ENCODE measurements around the gene AIFM3.
A peak's percentile ranks its signal among the peaks of the same experiment; 100 is the strongest.

The AIFM3 gene

GRCh38 chr22:20975541-20976290 lies 8.7 kb downstream of the AIFM3 start:
- no peak for DNase-seq (ENCODE audit: low read depth in 2 of 2)

DNA sequence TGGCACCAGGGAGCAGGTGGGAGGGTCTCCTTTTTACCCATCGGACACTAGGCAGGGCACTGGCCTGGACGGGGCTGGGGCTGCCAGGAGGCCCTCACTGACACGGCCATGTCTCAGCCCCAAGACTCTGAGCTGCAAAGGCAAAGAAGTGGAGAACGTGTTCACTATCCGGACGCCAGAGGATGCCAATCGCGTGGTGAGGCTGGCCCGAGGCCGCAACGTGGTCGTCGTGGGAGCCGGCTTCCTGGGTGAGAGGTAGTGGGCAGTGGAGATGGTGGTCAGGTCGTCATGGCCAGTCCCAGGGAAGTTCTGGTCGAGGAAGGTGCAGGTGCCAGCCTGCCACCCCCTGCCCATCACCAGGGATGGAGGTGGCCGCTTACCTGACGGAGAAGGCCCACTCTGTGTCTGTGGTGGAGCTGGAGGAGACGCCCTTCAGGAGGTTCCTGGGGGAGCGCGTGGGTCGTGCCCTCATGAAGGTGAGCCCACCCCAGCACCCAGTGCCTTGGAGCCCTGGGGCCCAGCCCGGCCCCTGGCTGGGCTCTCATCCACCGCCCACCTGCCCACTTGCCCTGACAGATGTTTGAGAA lies 9.3 kb downstream of the AIFM3 start:
- no peak for DNase-seq (ENCODE audit: low read depth in 2 of 2)

GRCh38 chr22:20977019-20977418 lies 10.0 kb downstream of the AIFM3 start:
- no peak for DNase-seq (ENCODE audit: low read depth in 2 of 2)

DNA sequence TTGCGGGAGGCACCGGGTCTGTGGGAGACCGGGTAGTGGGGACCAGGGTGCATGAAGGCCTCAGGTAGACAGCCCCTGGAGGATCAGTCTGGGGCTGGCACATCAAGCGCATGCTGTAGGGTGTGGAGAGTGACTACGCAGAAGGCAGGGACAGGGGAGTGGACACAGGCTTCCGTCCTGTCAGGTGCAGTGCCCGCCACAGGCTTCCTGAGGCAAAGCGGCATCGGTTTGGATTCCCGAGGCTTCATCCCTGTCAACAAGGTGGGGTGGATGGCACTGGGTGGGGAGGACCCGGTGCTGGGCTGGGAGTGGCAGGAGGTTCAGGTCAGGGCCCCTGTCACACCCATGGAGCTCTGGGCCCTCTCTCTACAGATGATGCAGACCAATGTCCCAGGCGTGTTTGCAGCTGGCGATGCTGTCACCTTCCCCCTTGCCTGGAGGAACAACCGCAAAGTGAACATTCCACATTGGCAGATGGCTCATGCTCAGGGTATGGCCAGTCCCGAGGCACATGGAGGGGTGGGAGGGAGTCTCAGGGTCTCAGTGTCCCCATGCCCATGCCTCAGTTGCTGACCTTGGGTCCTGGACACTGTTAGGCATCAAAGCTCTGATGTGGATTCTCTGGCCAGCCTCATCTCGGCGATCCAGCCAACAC lies 10.6 kb downstream of the AIFM3 start:
- no peak for DNase-seq (ENCODE audit: low read depth in 2 of 2)

DNA sequence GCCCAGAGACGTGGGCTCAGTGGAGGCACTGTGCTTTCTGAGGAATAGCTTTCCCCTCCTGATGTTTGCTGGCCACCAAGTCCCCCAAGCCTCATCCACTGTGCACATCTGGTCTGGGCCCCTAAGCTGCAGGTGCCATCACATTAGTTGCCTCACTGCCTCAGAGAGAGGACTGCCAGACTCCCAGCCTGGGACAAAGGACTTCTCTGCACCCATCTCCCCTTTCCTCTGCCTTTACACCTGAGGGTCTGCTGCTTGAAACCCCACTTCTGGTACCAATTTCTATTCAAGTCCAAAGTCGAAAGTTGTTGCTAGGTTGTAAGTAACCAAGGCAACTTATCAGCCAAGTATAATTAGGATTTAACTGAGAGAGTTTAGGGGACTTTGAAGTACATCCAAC lies 11.4 kb downstream of the AIFM3 start:
- DNase-seq (ENCODE audit: low read depth in 2 of 2), result no peak

GRCh38 chr22:20979243-20979809 lies 12.3 kb downstream of the AIFM3 start:
- peak; percentile 43 to 55 for DNase-seq (ENCODE audit: low read depth in 2 of 2)

GRCh38 chr22:20979940-20980453 lies 12.9 kb downstream of the AIFM3 start:
- no peak for DNase-seq (ENCODE audit: low read depth in 2 of 2)

- no peak for DNase-seq (ENCODE audit: low read depth in 2 of 2)
Observed at GRCh38 chr22:20980523-20980922, 13.5 kb downstream of the AIFM3 start.

GRCh38 chr22:20980938-20981722 lies 14.1 kb downstream of the AIFM3 start:
- no peak for DNase-seq (ENCODE audit: low read depth in 2 of 2)

GRCh38 chr22:20981787-20982562 lies 14.9 kb downstream of the AIFM3 start, which contains the start of gene LZTR1:
LZTR1 (plus strand) TSS chr22:20982297; CDS start chr22:20982372, 75 bp downstream.
- peak; percentile 60 to 62 for DNase-seq (ENCODE audit: low read depth in 2 of 2)

DNA sequence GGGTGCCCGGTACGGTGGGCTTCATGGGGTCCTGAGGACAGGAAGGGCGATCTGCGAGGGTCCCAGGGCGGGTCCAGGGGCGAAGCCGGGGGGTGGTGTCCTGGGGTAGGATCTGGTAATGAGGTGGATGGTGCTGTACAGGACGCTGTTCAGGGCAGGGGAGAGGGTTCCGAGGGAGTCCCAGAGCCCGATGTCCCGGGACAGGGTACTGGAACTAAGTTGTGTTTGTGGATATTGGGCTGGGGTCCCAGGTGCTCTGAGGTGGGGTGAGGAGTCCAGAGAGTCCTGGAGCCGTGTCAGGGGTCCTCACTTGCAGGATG lies 15.5 kb downstream of the AIFM3 start:
- no peak for DNase-seq (ENCODE audit: low read depth in 2 of 2)

GRCh38 chr22:20983081-20983771 lies 16.2 kb downstream of the AIFM3 start:
- no peak for DNase-seq (ENCODE audit: low read depth in 2 of 2)

- DNase-seq (ENCODE audit: low read depth in 2 of 2), result no peak
Observed at GRCh38 chr22:20985720-20986119, 18.7 kb downstream of the AIFM3 start.

- DNase-seq (ENCODE audit: low read depth in 2 of 2), result no peak
Observed at GRCh38 chr22:20986365-20986764, 19.3 kb downstream of the AIFM3 start.

DNA sequence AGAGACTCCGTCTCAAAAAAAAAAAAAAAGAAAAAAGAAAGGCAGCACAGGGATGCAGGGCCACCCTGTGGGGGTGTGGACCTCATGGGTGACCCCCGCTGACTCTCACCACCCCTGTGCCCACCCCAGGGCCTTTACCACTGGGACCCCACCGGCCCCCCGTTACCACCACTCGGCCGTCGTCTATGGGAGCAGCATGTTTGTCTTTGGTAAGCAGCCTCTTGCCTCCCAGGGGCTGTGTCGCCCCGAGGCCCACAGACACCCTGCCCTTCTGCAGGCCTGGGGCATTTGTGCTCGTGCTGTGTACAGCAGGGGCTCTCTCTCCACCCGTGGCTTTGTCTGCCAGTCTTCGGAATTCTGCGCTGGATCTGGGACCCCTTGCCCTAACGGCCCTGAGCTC lies 20.3 kb downstream of the AIFM3 start:
- DNase-seq (ENCODE audit: low read depth in 2 of 2), result no peak

DNA sequence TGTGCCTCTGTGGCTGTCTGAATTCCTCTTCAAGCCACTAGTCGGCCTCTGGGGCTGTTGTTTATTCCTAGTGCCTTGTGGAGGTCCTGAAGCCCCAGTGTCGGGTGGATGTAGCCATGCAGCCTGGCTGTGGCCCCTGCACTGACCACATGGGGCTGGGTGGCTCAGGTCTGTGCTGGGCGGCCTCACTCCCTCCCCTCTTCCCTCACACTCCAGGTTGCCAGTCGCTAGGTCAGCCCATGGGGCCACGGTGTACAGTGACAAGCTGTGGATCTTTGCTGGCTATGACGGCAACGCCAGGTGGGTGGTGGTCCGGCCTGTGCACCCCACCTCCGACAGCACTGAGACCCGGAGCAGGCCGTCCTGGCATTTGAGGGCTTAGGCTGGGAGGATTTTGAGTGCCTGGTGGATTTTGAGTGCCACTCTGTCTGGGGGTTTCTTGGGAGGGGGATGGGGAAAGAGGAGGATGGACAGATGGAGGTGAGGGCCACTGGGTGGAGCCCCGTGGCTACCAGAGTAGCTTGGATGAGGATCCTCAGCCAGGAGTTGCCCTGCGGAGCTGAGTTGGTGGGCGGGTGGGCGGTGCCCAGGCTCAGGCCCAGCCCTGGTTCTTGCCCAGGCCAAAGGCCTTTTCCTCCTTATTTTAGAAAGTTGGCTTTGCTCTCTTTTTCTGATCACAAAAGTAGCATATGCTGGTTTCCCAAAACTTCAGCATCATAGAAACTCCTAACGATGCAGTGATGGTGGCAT lies 21.7 kb downstream of the AIFM3 start:
- DNase-seq (ENCODE audit: low read depth in 2 of 2), result no peak

DNA sequence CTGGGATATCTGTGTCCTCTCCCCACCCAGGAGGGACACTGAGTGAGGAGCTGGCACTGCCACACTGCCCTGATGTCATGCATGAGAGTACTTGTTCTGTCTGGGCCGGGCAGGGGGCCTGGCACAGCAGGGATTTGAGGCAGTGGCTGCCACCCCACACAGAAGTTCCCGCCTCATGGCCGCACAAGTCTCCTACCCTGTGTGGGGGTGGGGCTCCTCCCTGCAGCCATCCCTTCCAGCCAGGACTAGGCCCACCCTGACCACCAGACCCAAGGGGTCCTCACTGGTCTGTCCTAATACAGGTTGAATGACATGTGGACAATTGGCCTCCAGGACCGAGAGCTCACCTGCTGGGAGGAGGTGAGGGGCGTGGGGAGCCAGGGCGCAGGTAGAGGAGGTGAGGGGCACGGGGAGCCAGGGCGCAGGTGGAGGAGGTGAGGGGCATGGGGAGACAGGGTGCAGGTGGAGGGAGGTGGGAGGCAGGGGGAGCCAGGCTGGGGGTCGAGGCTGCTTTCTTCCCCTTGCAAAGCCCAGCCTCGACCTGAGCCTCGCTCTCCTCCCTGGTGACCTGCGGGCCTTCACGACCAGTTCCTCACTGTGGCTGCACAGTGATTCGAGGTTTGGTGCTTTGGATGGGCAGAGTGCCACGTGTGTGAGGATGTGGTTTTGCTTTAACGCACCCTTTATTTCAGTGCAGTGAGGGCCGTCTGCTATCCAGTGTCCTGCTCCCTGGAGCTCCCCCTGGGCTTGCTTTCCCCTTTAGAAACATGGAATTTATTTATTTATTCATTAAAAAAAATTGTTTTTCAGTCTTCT lies 22.5 kb downstream of the AIFM3 start:
- DNase-seq (ENCODE audit: low read depth in 2 of 2), result no peak
